HCT116 (cell line): ENCODE measurements around the gene WNT9A. TPM values are rescaled to one million over a fixed set of nuclear protein-coding genes. Genes with fewer than 3 reads are reported as not detected.
"Not testable (repeated sequence)": the region's sequence is repeated elsewhere in the genome, so short reads cannot be mapped to it uniquely, and the experiment has no call there.

ENCODE experiments used
- ATAC-seq: fragments of 200-7000 bp; cut with Tn5 transposase; 2 replicates; pipeline ENCODE4 v1.9.1; 2020; ENCODE audit warnings: mild to moderate bottlenecking, moderate library complexity
- BruUV-seq: library from RNA; stranded (reverse); fragments of 400-500 nt; replicated peaks from 2 replicates; lab custom pipeline; 2021; lab: Mats Ljungman, UMichigan
- CTCF ChIA-PET: fragments of 300-600 bp; sonication (Branson Sonifier 250); formaldehyde crosslinking; loops from one replicate; lab custom pipeline; 2021; ENCODE audit warnings: antibody characterized with exemption; lab: Charles Lee
- POLR2A ChIA-PET: fragments of 300-600, 350-600 bp; sonication (Branson Sonifier 250); formaldehyde crosslinking; loops from one replicate; lab custom pipeline; 2021; ENCODE audit warnings: antibody characterized with exemption; lab: Charles Lee
- RAD21 ChIA-PET, 2 experiments: fragments of 300-600 bp; sonication (Branson Sonifier 250); formaldehyde crosslinking; loops; one replicate each; lab custom pipeline; 2023; ENCODE audit warnings: low total read pairs in 2 of 2; ENCODE audit not compliant: uncharacterized antibody in 2 of 2, unreplicated experiment in 2 of 2, low non-redundant PET in 1 of 2; lab: Charles Lee
- DNase-seq: peaks from one replicate; pipeline ENCODE4 v3.0.0-alpha.2; 2010; ENCODE audit warnings: low read depth, low spot score
- H2AFZ ChIP-seq: fragments of 200-600 bp; shearing (Covaris generic), sonication (generic); 2 replicates; pipeline ENCODE4 v1.6.1; 2017; ENCODE audit warnings: low read depth, mixed run types, mixed read lengths, antibody characterized with exemption, low read length; ENCODE audit not compliant: poor library complexity, severe bottlenecking
- H3K27ac ChIP-seq: 2 replicates; pipeline ENCODE4 v1.5.1; 2012; ENCODE audit warnings: low read depth, low read length
- H3K27me3 ChIP-seq: fragments of 200-600 bp; sonication (generic); 2 replicates; pipeline ENCODE4 v1.6.1; 2016; ENCODE audit warnings: mixed run types, low read length, mixed read lengths; ENCODE audit not compliant: insufficient read depth
- H3K36me3 ChIP-seq, 2 experiments: fragments of 200-500 bp in 1 of 2; fragments of 200-600 bp in 1 of 2; sonication (Bioruptor generic) in 1 of 2; sonication (generic) in 1 of 2; 2 replicates each; pipeline versions ENCODE4 v1.5.1 to v1.6.1; 2014 to 2016; ENCODE audit warnings: low read length in 2 of 2, inconsistent platforms in 1 of 2, mixed read lengths in 1 of 2, mixed run types in 1 of 2; ENCODE audit not compliant: insufficient read depth in 2 of 2, control insufficient read depth in 1 of 2
- H3K4me1 ChIP-seq, 2 experiments: fragments of 200-600 bp in 1 of 2; sonication (generic) in 1 of 2; 2 replicates each; pipeline versions ENCODE4 v1.5.1 to v1.6.1; 2012 to 2017; ENCODE audit warnings: low read length in 2 of 2, inconsistent platforms in 1 of 2, mild to moderate bottlenecking in 1 of 2, mixed read lengths in 1 of 2, mixed run types in 1 of 2, moderate library complexity in 1 of 2; ENCODE audit not compliant: insufficient read depth in 2 of 2, control insufficient read depth in 1 of 2
- H3K4me2 ChIP-seq: fragments of 200-600 bp; sonication (generic); 2 replicates; pipeline ENCODE4 v1.6.1; 2017; ENCODE audit warnings: mixed run types, low read length, mixed read lengths
- H3K4me3 ChIP-seq, 2 experiments: fragments of 200-600 bp in 1 of 2; sonication (generic) in 1 of 2; replicated peaks in 1 of 2; 2 replicates each; pipeline ENCODE4 v1.5.1; 2011 to 2016; ENCODE audit warnings: low read length in 2 of 2, control low read depth in 1 of 2, low read depth in 1 of 2, mild to moderate bottlenecking in 1 of 2, mixed read lengths in 1 of 2, mixed run types in 1 of 2
- H3K79me2 ChIP-seq: fragments of 200-600 bp; sonication (generic); 2 replicates; pipeline ENCODE4 v1.6.1; 2017; ENCODE audit warnings: mild to moderate bottlenecking, mixed run types, low read length, moderate library complexity, mixed read lengths; ENCODE audit not compliant: insufficient read depth
- H3K9ac ChIP-seq: fragments of 200-600 bp; sonication (generic); 2 replicates; pipeline ENCODE4 v1.6.1; 2016; ENCODE audit warnings: low read length, mixed read lengths
- H3K9me2 ChIP-seq: fragments of 200-600 bp; sonication (generic), shearing (Covaris generic); 2 replicates; pipeline ENCODE4 v1.6.1; 2017; ENCODE audit warnings: mixed run types, mild to moderate bottlenecking, moderate library complexity; ENCODE audit not compliant: insufficient read depth
- H3K9me3 ChIP-seq, 2 experiments: fragments of 200-500 bp in 1 of 2; fragments of 200-600 bp in 1 of 2; sonication (Bioruptor generic) in 1 of 2; sonication (generic) in 1 of 2; 2 replicates each; pipeline ENCODE4 v1.6.1; 2014 to 2017; ENCODE audit warnings: low read length in 2 of 2, mixed read lengths in 2 of 2, inconsistent platforms in 1 of 2, low read depth in 1 of 2, mild to moderate bottlenecking in 1 of 2, mixed run types in 1 of 2, moderate library complexity in 1 of 2; ENCODE audit not compliant: control insufficient read depth in 1 of 2, insufficient read depth in 1 of 2
- H4K20me1 ChIP-seq: fragments of 200-600 bp; sonication (generic), shearing (Covaris generic); 2 replicates; pipeline ENCODE4 v1.6.1; 2017; ENCODE audit warnings: mixed run types, mild to moderate bottlenecking, moderate library complexity; ENCODE audit not compliant: insufficient read depth
- EGR1 ChIP-seq: IDR thresholded peaks from 2 replicates; pipeline ENCODE4 v1.6.1; 2012; ENCODE audit warnings: low read depth
- ELF1 ChIP-seq: IDR thresholded peaks from 2 replicates; pipeline ENCODE4 v1.6.1; 2012; ENCODE audit warnings: low read depth, borderline replicate concordance
- EZH2phosphoT487 ChIP-seq: fragments of 200-600 bp; IDR thresholded peaks from 2 replicates; pipeline ENCODE4 v1.6.1; 2018; ENCODE audit warnings: antibody characterized with exemption, borderline replicate concordance
- POLR2AphosphoS5 ChIP-seq: IDR thresholded peaks from 2 replicates; pipeline ENCODE4 v1.6.1; 2011; ENCODE audit warnings: mild to moderate bottlenecking, low read depth, low read length, moderate library complexity
- RAD21 ChIP-seq: IDR thresholded peaks from 2 replicates; pipeline ENCODE4 v1.6.1; 2012; ENCODE audit warnings: low read depth, mild to moderate bottlenecking
- SIN3A ChIP-seq: IDR thresholded peaks from 2 replicates; pipeline ENCODE4 v1.6.1; 2012; ENCODE audit warnings: low read depth
- SP1 ChIP-seq: IDR thresholded peaks from 2 replicates; pipeline ENCODE4 v1.6.1; 2012; ENCODE audit warnings: low read depth
- SRF ChIP-seq: IDR thresholded peaks from 2 replicates; pipeline ENCODE4 v1.6.1; 2012; ENCODE audit warnings: low read depth
- YY1 ChIP-seq: IDR thresholded peaks from 2 replicates; pipeline ENCODE4 v1.6.1; 2011; ENCODE audit warnings: low read length, low read depth, moderate library complexity, mild to moderate bottlenecking; ENCODE audit not compliant: insufficient replicate concordance; ENCODE audit errors: extremely low read depth
- ZFX ChIP-seq: fragments of 450-650 bp; IDR thresholded peaks from 2 replicates; pipeline ENCODE4 v1.6.1; 2017
- ZNF274 ChIP-seq: fragments of 200-500 bp; sonication (Bioruptor generic); IDR thresholded peaks from 2 replicates; pipeline ENCODE4 v1.6.1; 2014; ENCODE audit warnings: mild to moderate bottlenecking, low read depth, low read length, inconsistent platforms
- intact Hi-C: fragments of 100-400 bp; cut with micrococcal nuclease; formaldehyde crosslinking; loops from 2 replicates; pipeline ENCODE4 v1.10.0; 2022
- total RNA-seq: library from RNA; stranded (reverse); gene quantifications from one replicate; pipeline ENCODE4 v1.2.1, GENCODE V29; 2021; ENCODE audit not compliant: unreplicated experiment
- TF ChIP-seq, protein P1 (sequence below): IDR thresholded peaks from 2 replicates; pipeline ENCODE4 v1.6.1; 2012
- TF ChIP-seq, protein P2 (sequence below): IDR thresholded peaks from 2 replicates; pipeline ENCODE4 v1.6.1; 2012; ENCODE audit warnings: low read depth
- TF ChIP-seq, protein P3 (sequence below): IDR thresholded peaks from 2 replicates; pipeline ENCODE4 v1.6.1; 2012
- TF ChIP-seq, protein P4 (sequence below), 3 experiments: fragments of 200-600 bp in 1 of 3; sonication (generic) in 1 of 3; IDR thresholded peaks in 2 of 3; conservative IDR thresholded peaks in 1 of 3; 2 replicates each; pipeline ENCODE4 v1.5.1; 2012 to 2017; ENCODE audit warnings: low read depth in 2 of 3, low read length in 2 of 3, antibody characterized with exemption in 1 of 3, borderline replicate concordance in 1 of 3, control low read depth in 1 of 3, mild to moderate bottlenecking in 1 of 3, mixed read lengths in 1 of 3, mixed run types in 1 of 3, moderate library complexity in 1 of 3; ENCODE audit not compliant: insufficient read depth in 1 of 3

WNT9A gene
- total RNA-seq, 1 experiment from 2014 or later = 5.6 TPM

DNA sequence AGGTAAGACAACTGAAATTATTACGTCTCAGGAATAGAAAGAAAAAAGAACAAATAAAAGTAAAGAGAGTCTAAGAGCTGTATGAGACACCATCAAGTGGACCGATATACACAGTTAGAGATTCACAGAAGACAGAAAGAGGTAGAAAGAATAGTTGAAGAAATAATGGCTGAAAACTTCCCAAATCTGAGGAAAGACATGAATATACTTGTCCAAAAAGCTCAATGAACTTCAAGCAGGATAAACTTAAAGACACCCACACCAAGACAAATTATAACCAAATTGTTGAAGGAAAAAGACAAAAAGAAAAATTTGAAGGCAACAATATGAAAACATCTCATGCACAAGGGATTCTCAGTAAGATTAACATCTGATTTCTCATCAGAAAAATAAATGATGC is 39.4 kb upstream of the WNT9A start:
- Histone ChIP-seq H3K27me3 (no peaks in the 10 kb centered on the region), H3K27ac (no peak overlapping the region), H3K4me2 (no peak overlapping the region), H3K36me3 (no peaks in the 10 kb centered on the region), H3K9me2 (no peaks in the 10 kb centered on the region), H3K9ac (no peak overlapping the region), H4K20me1 (no peaks in the 10 kb centered on the region), H3K9me3 (0 out of 4 replicates have a peak, but pooled peaks cover 0 to 3% of the 10 kb centered on the region in 2 experiments), H2AFZ (no peak overlapping the region), H3K79me2 (no peaks in the 10 kb centered on the region), H3K4me3 (no peak overlapping the region), H3K4me1 (no peaks in the 10 kb centered on the region)
- intact Hi-C loops = no loop called here
- ChIA-PET RAD21 (no interaction called here), POLR2A (no interaction called here), CTCF (no interaction called here)
- no TSS peak for BruUV-seq
- DNase-seq = no peak
- no peak for TF ChIP-seq EZH2phosphoT487
- no peak for TF ChIP-seq YY1
- TF ChIP-seq ZFX = no peak
- no peak for TF ChIP-seq EGR1
- TF ChIP-seq, protein P1, sequence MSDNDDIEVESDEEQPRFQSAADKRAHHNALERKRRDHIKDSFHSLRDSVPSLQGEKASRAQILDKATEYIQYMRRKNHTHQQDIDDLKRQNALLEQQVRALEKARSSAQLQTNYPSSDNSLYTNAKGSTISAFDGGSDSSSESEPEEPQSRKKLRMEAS = no peak
- TF ChIP-seq, protein P2, sequence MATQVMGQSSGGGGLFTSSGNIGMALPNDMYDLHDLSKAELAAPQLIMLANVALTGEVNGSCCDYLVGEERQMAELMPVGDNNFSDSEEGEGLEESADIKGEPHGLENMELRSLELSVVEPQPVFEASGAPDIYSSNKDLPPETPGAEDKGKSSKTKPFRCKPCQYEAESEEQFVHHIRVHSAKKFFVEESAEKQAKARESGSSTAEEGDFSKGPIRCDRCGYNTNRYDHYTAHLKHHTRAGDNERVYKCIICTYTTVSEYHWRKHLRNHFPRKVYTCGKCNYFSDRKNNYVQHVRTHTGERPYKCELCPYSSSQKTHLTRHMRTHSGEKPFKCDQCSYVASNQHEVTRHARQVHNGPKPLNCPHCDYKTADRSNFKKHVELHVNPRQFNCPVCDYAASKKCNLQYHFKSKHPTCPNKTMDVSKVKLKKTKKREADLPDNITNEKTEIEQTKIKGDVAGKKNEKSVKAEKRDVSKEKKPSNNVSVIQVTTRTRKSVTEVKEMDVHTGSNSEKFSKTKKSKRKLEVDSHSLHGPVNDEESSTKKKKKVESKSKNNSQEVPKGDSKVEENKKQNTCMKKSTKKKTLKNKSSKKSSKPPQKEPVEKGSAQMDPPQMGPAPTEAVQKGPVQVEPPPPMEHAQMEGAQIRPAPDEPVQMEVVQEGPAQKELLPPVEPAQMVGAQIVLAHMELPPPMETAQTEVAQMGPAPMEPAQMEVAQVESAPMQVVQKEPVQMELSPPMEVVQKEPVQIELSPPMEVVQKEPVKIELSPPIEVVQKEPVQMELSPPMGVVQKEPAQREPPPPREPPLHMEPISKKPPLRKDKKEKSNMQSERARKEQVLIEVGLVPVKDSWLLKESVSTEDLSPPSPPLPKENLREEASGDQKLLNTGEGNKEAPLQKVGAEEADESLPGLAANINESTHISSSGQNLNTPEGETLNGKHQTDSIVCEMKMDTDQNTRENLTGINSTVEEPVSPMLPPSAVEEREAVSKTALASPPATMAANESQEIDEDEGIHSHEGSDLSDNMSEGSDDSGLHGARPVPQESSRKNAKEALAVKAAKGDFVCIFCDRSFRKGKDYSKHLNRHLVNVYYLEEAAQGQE = no peak
- TF ChIP-seq ZNF274 = no peak
- TF ChIP-seq, protein P3, sequence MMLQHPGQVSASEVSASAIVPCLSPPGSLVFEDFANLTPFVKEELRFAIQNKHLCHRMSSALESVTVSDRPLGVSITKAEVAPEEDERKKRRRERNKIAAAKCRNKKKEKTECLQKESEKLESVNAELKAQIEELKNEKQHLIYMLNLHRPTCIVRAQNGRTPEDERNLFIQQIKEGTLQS = no peak
- no peak for TF ChIP-seq ELF1
- no peak for TF ChIP-seq SRF
- TF ChIP-seq RAD21 = no peak
- no peak for TF ChIP-seq SIN3A
- TF ChIP-seq SP1 = no peak
- TF ChIP-seq, protein P4, sequence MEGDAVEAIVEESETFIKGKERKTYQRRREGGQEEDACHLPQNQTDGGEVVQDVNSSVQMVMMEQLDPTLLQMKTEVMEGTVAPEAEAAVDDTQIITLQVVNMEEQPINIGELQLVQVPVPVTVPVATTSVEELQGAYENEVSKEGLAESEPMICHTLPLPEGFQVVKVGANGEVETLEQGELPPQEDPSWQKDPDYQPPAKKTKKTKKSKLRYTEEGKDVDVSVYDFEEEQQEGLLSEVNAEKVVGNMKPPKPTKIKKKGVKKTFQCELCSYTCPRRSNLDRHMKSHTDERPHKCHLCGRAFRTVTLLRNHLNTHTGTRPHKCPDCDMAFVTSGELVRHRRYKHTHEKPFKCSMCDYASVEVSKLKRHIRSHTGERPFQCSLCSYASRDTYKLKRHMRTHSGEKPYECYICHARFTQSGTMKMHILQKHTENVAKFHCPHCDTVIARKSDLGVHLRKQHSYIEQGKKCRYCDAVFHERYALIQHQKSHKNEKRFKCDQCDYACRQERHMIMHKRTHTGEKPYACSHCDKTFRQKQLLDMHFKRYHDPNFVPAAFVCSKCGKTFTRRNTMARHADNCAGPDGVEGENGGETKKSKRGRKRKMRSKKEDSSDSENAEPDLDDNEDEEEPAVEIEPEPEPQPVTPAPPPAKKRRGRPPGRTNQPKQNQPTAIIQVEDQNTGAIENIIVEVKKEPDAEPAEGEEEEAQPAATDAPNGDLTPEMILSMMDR (IDR thresholded peaks at IDR 0.05 in 2 of 3, conservative IDR thresholded peaks at IDR 0.05 in 1 of 3; ENCODE audit: borderline replicate concordance in 1 of 3, insufficient read depth in 1 of 3, low read depth in 2 of 3, low read length in 2 of 3) = no peak
- TF ChIP-seq POLR2AphosphoS5 = no peak
- no peak for ATAC-seq

DNA sequence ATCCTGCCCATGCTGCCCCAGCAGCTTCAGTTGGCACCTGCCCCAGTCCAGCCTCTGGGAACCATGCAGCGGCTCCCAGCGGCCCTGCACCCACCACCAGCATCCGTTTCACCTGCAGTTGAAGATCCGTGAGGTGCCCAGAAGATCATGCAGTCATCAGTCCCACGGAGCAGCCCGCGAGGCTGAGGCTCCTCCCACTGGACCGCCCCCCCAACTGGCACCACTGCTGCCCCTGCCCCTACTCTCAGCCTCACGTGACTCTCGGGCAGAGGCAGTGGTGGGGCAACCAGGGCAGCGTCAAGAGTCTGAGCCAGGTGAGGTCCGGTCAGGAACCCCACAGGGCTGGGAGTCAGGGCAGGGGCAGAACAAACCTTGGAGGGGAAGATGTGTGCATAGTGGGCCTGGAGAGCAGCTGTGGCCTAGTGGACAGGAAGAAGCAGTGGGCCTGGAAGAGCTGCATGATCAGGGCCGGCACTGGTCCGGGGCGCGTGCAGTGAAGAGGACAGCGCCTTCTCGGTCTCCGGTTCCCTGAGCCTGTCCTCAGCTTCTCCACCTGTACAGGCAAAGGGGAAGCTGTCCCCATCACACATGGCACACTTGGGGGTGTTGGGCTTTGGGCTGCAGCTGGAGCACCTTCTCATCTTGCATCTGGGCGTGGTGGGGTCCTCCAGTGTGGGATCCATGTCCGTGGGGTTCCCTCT is 28.0 kb upstream of the WNT9A start:
- H2AFZ ChIP-seq, H3K4me1 ChIP-seq, H3K9me2 ChIP-seq, DNase-seq, POLR2A ChIA-PET, ATAC-seq, H3K36me3 ChIP-seq, H3K79me2 ChIP-seq, H4K20me1 ChIP-seq, H3K9me3 ChIP-seq, H3K27me3 ChIP-seq, H3K4me2 ChIP-seq, CTCF ChIA-PET, BruUV-seq, intact Hi-C loops, RAD21 ChIA-PET, H3K4me3 ChIP-seq, H3K27ac ChIP-seq, H3K9ac ChIP-seq: not testable (repeated sequence)
